HEK293 (cell line): Measurements from ENCODE around the gene C2.
A peak's percentile ranks its signal among the peaks of the same experiment; 100 is the strongest.

Experiments used
- CTCF ChIA-PET: fragments of 350-600 bp; formaldehyde crosslinking; extraction: SDS; loops from one replicate; lab custom pipeline; 2021; ENCODE audit warnings: antibody characterized with exemption; lab: Yijun Ruan, JAX
- POLR2A ChIA-PET: fragments of 300-600 bp; formaldehyde crosslinking; extraction: SDS; loops from one replicate; lab custom pipeline; 2020; ENCODE audit warnings: antibody characterized with exemption, inconsistent platforms; lab: Yijun Ruan, JAX
- H3K27ac ChIP-seq: fragments of 200-500 bp; sonication (Bioruptor generic); 2 replicates; pipeline ENCODE4 v1.5.1; 2014; ENCODE audit warnings: low read depth, low read length, control low read depth, inconsistent platforms; ENCODE audit errors: extremely low read depth
- H3K36me3 ChIP-seq, 2 experiments: fragments of 200-500 bp in 1 of 2; sonication (Bioruptor generic) in 1 of 2; 1 replicate in 1 of 2; 2 replicates in 1 of 2; pipeline ENCODE4 v1.5.1; 2014 to 2017; ENCODE audit warnings: inconsistent platforms in 2 of 2, low read length in 2 of 2; ENCODE audit not compliant: control insufficient read depth in 2 of 2, insufficient read depth in 1 of 2
- H3K4me1 ChIP-seq: fragments of 200-500 bp; sonication (Bioruptor generic); 2 replicates; pipeline ENCODE4 v1.5.1; 2014; ENCODE audit warnings: mild to moderate bottlenecking, low read length, inconsistent platforms; ENCODE audit not compliant: control insufficient read depth, insufficient read depth
- H3K4me3 ChIP-seq: 2 replicates; pipeline ENCODE4 v1.5.1; 2011; ENCODE audit warnings: low read depth, mild to moderate bottlenecking, control low read depth, low read length, moderate library complexity
- H3K9me3 ChIP-seq: fragments of 200-500 bp; sonication (Bioruptor generic); 2 replicates; pipeline ENCODE4 v1.5.1; 2014; ENCODE audit warnings: low read depth, low read length, inconsistent platforms; ENCODE audit not compliant: control insufficient read depth, insufficient read depth
- BCL11A ChIP-seq: fragments of 450-650 bp; formaldehyde crosslinking; IDR thresholded peaks from 2 replicates; pipeline ENCODE4 v1.5.1; 2016; ENCODE audit warnings: low read depth, missing biosample characterization, missing genetic modification characterization
- BCL11B ChIP-seq: fragments of 450-650 bp; formaldehyde crosslinking; IDR thresholded peaks from 2 replicates; pipeline ENCODE4 v1.5.1; 2016; ENCODE audit warnings: low read depth, missing biosample characterization, missing genetic modification characterization
- ELK4 ChIP-seq: IDR thresholded peaks from 2 replicates; pipeline ENCODE4 v1.6.1; 2011; ENCODE audit warnings: mild to moderate bottlenecking, low read depth, low read length, borderline replicate concordance
- GLIS1 ChIP-seq: fragments of 450-650 bp; formaldehyde crosslinking; IDR thresholded peaks from 2 replicates; pipeline ENCODE4 v1.5.1; 2016; ENCODE audit warnings: missing biosample characterization, missing genetic modification characterization
- REPIN1 ChIP-seq: fragments of 450-650 bp; formaldehyde crosslinking; IDR thresholded peaks from 2 replicates; pipeline ENCODE4 v1.5.1; 2017; ENCODE audit warnings: missing biosample characterization, missing genetic modification characterization, low read depth
- SALL2 ChIP-seq: fragments of 450-650 bp; formaldehyde crosslinking; IDR thresholded peaks from 2 replicates; pipeline ENCODE4 v1.5.0; 2017; ENCODE audit warnings: missing biosample characterization, mild to moderate bottlenecking, missing genetic modification characterization, borderline replicate concordance
- SP3 ChIP-seq: fragments of 450-650 bp; formaldehyde crosslinking; IDR thresholded peaks from 2 replicates; pipeline ENCODE4 v1.5.1; 2016; ENCODE audit warnings: missing biosample characterization, missing genetic modification characterization
- ZBTB10 ChIP-seq: fragments of 450-650 bp; formaldehyde crosslinking; IDR thresholded peaks from 2 replicates; pipeline ENCODE4 v1.5.1; 2016; ENCODE audit warnings: missing biosample characterization, missing genetic modification characterization
- ZBTB17 ChIP-seq: fragments of 450-650 bp; formaldehyde crosslinking; IDR thresholded peaks from 2 replicates; pipeline ENCODE4 v1.5.1; 2016; ENCODE audit warnings: missing biosample characterization, missing genetic modification characterization
- ZBTB26 ChIP-seq: fragments of 450-650 bp; formaldehyde crosslinking; optimal IDR thresholded peaks from 2 replicates; pipeline ENCODE3; 2016; ENCODE audit warnings: missing biosample characterization, mild to moderate bottlenecking, missing genetic modification characterization
- ZFHX2 ChIP-seq: fragments of 450-650 bp; formaldehyde crosslinking; conservative IDR thresholded peaks from 2 replicates; pipeline ENCODE4 v1.5.1; 2016; ENCODE audit warnings: missing biosample characterization, missing genetic modification characterization
- ZIC2 ChIP-seq: fragments of 450-650 bp; formaldehyde crosslinking; IDR thresholded peaks from 2 replicates; pipeline ENCODE4 v1.5.1; 2016; ENCODE audit warnings: missing biosample characterization, missing genetic modification characterization
- ZNF138 ChIP-seq: fragments of 450-650 bp; formaldehyde crosslinking; IDR thresholded peaks from 2 replicates; pipeline ENCODE4 v1.5.1; 2016; ENCODE audit warnings: missing biosample characterization, missing genetic modification characterization, borderline replicate concordance
- ZNF140 ChIP-seq: fragments of 450-650 bp; formaldehyde crosslinking; IDR thresholded peaks from 2 replicates; pipeline ENCODE4 v1.5.1; 2016; ENCODE audit warnings: missing biosample characterization, missing genetic modification characterization
- ZNF146 ChIP-seq: fragments of 450-650 bp; formaldehyde crosslinking; IDR thresholded peaks from 2 replicates; pipeline ENCODE4 v1.5.1; 2016; ENCODE audit warnings: missing biosample characterization, missing genetic modification characterization
- ZNF157 ChIP-seq: fragments of 450-650 bp; formaldehyde crosslinking; IDR thresholded peaks from 2 replicates; pipeline ENCODE4 v1.5.1; 2016; ENCODE audit warnings: missing biosample characterization, missing genetic modification characterization
- ZNF24 ChIP-seq: fragments of 450-650 bp; formaldehyde crosslinking; IDR thresholded peaks from 2 replicates; pipeline ENCODE4 v1.5.1; 2016; ENCODE audit warnings: missing biosample characterization, missing genetic modification characterization
- ZNF302 ChIP-seq: fragments of 450-650 bp; formaldehyde crosslinking; IDR thresholded peaks from 2 replicates; pipeline ENCODE4 v1.5.1; 2016; ENCODE audit warnings: missing biosample characterization, missing genetic modification characterization, low read depth
- ZNF335 ChIP-seq: fragments of 450-650 bp; formaldehyde crosslinking; conservative IDR thresholded peaks from 2 replicates; pipeline ENCODE4 v1.5.1; 2016; ENCODE audit warnings: missing biosample characterization, missing genetic modification characterization
- ZNF398 ChIP-seq: fragments of 450-650 bp; formaldehyde crosslinking; IDR thresholded peaks from 2 replicates; pipeline ENCODE4 v1.5.1; 2017; ENCODE audit warnings: missing biosample characterization, missing genetic modification characterization
- ZNF571 ChIP-seq: fragments of 450-650 bp; formaldehyde crosslinking; IDR thresholded peaks from 2 replicates; pipeline ENCODE4 v1.5.0; 2017; ENCODE audit warnings: missing biosample characterization, missing genetic modification characterization
- ZNF596 ChIP-seq: fragments of 450-650 bp; IDR thresholded peaks from 2 replicates; pipeline ENCODE4 v1.5.0; 2018; ENCODE audit warnings: missing biosample characterization, mild to moderate bottlenecking, missing genetic modification characterization, moderate library complexity
- ZNF624 ChIP-seq: fragments of 450-650 bp; formaldehyde crosslinking; IDR thresholded peaks from 2 replicates; pipeline ENCODE4 v1.5.1; 2017; ENCODE audit warnings: missing biosample characterization, missing genetic modification characterization
- ZXDB ChIP-seq: fragments of 450-650 bp; formaldehyde crosslinking; IDR thresholded peaks from 2 replicates; pipeline ENCODE4 v1.5.1; 2016; ENCODE audit warnings: missing biosample characterization, missing genetic modification characterization

Gene C2

GRCh38 chr6:31896493-31896855, 31.0 kb upstream of the C2 start:
- no peaks in the 10 kb centered on the region for H3K9me3 ChIP-seq
- ChIA-PET CTCF (interaction anchor here (0.6 to 3.4 kb wide), 3 partner anchors 55 to 238 kb away, joined by 3 to 16 read pairs (median 4); no protein-coding TSS in a partner anchor), POLR2A (interaction anchor here (0.9 to 1.1 kb wide), 2 partner anchors 51 to 69 kb away, joined by 3 to 4 read pairs; partner anchors contain the start of gene HSPA1B)
- peaks cover 37 to 48% of the 10 kb centered on the region in 2 experiments for H3K36me3 ChIP-seq
- H3K4me1 ChIP-seq: peaks cover 6% of the 10 kb centered on the region
- H3K27ac ChIP-seq: peak overlapping the region; percentile 65
- H3K4me3 ChIP-seq: peak overlapping the region; percentile 94
- TF ChIP-seq ZIC2: 0 out of 2 replicates have a peak, but pooled peaks have one; percentile 6
- TF ChIP-seq ZNF571 (tag by site-specific recombination): no peak

- POLR2A ChIA-PET: interaction anchor here (0.9 to 3.1 kb wide), 12 partner anchors 26 to 194 kb away, joined by 3 to 30 read pairs (median 8); partner anchors contain the start of genes ABHD16A, DXO, HSPA1B and LSM2
- peak overlapping the region; percentile 65 for H3K27ac ChIP-seq
- H3K4me3 ChIP-seq: peak overlapping the region; percentile 94
- H3K4me1 ChIP-seq: peaks cover 6% of the 10 kb centered on the region
- no peaks in the 10 kb centered on the region for H3K9me3 ChIP-seq
- peaks cover 31 to 43% of the 10 kb centered on the region in 2 experiments for H3K36me3 ChIP-seq
- CTCF ChIA-PET: interaction anchor here (0.6 to 3.4 kb wide), 4 partner anchors 8 to 239 kb away, joined by 3 to 16 read pairs (median 6); no protein-coding TSS in a partner anchor
- peak; percentile 81 for TF ChIP-seq ZFHX2 (tag by site-specific recombination)
- no peak for TF ChIP-seq BCL11B (tag by site-specific recombination)
- no peak for TF ChIP-seq ZNF157 (tag by site-specific recombination)
- peak; percentile 64 for TF ChIP-seq ZNF335 (tag by site-specific recombination)
- TF ChIP-seq ZBTB26 (tag by site-specific recombination): peak; percentile 54
- TF ChIP-seq BCL11A (tag by site-specific recombination): no peak
- peak; percentile 25; the same call in 1 of the 2 replicates for TF ChIP-seq ZNF398 (tag by site-specific recombination)
- TF ChIP-seq ZNF138: no peak
- TF ChIP-seq ZNF146 (tag by site-specific recombination): no peak
- peak; percentile 62 for TF ChIP-seq GLIS1 (tag by site-specific recombination)
- TF ChIP-seq SALL2 (tag by site-specific recombination): no peak
- no peak for TF ChIP-seq ELK4
- TF ChIP-seq ZNF24 (tag by site-specific recombination): no peak
- TF ChIP-seq SP3 (tag by site-specific recombination): 0 out of 2 replicates have a peak, but pooled peaks have one; percentile 11
- no peak for TF ChIP-seq ZNF140
- no peak for TF ChIP-seq ZBTB17 (tag by site-specific recombination)
- TF ChIP-seq ZNF302 (tag by site-specific recombination): no peak
- no peak for TF ChIP-seq REPIN1
- 0 out of 2 replicates have a peak, but pooled peaks have one; percentile 37 for TF ChIP-seq ZXDB (tag by site-specific recombination)
- TF ChIP-seq ZNF596 (tag by site-specific recombination): no peak
- no peak for TF ChIP-seq ZNF624 (tag by site-specific recombination)
- peak; percentile 26; the same call in 1 of the 2 replicates for TF ChIP-seq ZBTB10 (tag by site-specific recombination)
Observed at GRCh38 chr6:31896856-31897611, 30.5 kb upstream of the C2 start.
